ENCODE data around the gene VEGFA.

DNA sequence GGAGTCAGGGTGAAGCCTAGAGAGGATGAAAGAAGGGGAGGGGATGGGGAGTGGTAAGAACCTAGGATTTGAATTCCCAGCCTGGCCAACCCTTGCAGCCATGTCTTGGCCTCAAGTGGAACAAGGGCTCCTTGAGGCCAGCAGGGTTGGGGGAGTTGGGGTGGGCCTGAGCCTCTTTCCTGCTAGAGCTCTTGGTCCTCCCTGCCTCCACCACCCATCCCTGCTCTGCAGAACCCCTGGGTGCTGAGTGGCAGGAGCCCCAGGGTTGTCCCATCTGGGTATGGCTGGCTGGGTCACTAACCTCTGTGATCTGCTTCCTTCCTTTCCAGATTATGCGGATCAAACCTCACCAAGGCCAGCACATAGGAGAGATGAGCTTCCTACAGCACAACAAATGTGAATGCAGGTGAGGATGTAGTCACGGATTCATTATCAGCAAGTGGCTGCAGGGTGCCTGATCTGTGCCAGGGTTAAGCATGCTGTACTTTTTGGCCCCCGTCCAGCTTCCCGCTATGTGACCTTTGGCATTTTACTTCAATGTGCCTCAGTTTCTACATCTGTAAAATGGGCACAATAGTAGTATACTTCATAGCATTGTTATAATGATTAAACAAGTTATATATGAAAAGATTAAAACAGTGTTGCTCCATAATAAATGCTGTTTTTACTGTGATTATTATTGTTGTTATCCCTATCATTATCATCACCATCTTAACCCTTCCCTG is 8.3 kb downstream of the VEGFA start:
- TF ChIP-seq, protein P1, sequence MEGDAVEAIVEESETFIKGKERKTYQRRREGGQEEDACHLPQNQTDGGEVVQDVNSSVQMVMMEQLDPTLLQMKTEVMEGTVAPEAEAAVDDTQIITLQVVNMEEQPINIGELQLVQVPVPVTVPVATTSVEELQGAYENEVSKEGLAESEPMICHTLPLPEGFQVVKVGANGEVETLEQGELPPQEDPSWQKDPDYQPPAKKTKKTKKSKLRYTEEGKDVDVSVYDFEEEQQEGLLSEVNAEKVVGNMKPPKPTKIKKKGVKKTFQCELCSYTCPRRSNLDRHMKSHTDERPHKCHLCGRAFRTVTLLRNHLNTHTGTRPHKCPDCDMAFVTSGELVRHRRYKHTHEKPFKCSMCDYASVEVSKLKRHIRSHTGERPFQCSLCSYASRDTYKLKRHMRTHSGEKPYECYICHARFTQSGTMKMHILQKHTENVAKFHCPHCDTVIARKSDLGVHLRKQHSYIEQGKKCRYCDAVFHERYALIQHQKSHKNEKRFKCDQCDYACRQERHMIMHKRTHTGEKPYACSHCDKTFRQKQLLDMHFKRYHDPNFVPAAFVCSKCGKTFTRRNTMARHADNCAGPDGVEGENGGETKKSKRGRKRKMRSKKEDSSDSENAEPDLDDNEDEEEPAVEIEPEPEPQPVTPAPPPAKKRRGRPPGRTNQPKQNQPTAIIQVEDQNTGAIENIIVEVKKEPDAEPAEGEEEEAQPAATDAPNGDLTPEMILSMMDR (IDR thresholded peaks at IDR 0.05) = no peak
- TF ChIP-seq POLR2A (IDR thresholded peaks at IDR 0.05) (no peak), POLR2AphosphoS5 (IDR thresholded peaks at IDR 0.05) (no peak)
